ENCODE data around the gene ELF5. TPM values are rescaled to one million over a fixed set of nuclear protein-coding genes. Genes with fewer than 3 reads are reported as not detected.

Gene ELF5
- total RNA-seq, 1 donor from 2014 or later: not detected

DNA sequence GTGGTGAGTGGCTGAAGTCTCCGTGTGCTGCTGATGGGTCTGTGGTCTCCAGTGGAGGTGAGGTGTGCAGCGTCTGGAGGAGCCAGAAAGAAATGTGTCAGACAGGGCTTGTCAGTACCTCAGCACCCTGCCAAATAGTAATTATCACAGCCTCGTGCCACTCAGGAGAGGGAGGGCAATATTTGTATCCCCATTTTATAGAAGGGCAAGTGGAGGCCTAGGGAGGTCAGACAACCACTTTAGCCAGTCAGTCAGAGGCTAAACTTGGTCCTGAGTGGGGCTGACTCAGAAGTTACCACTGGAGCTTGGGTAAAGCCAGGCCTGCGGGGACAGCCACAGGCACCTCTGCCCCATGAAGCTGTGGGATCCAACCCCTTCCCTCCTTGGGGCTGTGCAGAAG is 11.5 kb upstream of the ELF5 start:
- intact Hi-C loops (cut with DNase I): no loop called here
- no peak for ATAC-seq (ENCODE audit: poor library complexity)
- DNase-seq: no peak

DNA sequence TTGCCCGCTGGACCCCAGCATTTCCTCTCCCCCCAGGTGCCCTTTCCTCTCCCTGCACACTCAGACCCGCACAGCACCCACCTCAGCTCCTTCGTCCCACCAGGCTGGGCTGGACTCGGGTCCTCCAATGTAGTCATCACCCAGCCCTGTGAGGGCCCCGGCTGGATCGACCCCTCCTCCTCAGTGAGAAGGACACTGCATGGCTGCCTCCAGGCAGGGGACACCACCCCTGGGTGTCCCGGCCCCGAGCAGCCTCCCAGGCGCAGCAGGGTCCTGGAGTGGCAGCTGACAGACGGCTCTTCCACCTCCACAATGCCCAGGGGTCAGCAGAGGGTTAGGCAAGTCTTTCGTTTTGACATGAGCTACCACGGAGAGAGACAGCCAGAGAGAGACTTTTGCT is 11.1 kb upstream of the ELF5 start:
- intact Hi-C loops (cut with DNase I): no loop called here
- DNase-seq: no peak
- no peak for ATAC-seq (ENCODE audit: poor library complexity)

DNA sequence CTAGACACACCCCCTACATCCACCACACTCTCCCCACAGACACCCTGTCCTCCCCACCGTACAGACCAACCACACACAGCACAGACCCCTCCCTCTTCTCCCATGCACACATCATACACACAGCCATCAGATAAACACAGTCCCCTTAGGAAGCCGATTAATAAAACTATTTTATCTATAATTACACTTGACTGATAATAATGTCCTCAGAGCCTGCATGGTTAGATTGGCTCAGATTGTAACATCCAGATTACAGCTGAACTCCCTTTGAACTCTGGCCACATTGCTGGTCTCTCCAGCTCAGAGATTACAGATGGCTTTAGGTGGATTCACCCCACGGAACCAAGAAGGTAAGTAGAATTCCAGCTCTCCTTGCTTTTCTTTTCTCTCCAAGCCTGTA is 9.5 kb upstream of the ELF5 start:
- DNase-seq (no peak), ATAC-seq (ENCODE audit: poor library complexity) (no peak)
- intact Hi-C loops (cut with DNase I): no loop called here

DNA sequence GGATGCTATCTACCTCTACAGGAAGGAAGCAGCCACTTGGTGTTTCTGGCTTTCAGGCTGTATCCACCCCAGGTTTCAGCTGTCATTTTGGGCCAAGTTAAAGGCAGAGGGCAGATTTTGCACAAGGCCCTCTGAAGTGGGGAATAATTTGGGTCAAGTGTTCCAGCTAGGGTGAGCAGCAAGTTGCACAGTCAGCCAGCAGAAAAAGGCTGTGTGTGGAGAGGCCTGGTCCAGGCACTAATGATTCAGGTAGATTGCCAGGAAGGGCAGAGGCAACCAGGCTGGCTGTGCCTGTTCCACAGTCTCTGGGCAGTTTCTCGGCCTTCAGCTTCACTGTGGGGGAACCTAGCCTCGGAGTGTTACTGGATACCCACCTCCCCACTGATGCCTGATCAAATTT is 8.6 kb upstream of the ELF5 start:
- no peak for DNase-seq
- no peak for ATAC-seq (ENCODE audit: poor library complexity)
- intact Hi-C loops (cut with DNase I): no loop called here

DNA sequence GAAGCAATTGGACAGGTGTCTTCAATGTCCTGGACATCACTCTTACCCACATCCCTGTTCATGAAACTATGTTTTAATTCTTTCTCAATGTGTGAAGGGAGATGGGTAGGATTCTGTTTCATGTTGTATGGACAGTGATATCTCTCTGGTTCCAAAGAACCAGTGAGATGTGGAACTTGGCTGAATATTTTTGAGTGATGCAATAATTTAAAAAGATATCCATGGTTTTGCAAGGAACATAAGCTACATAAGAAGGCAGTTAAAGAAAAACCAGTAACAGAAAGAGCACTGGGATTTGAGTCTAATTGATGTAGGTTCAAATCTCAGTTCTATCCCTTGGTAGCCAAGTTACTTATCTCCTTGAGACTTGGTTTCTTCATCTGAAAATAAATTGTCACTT is 7.7 kb upstream of the ELF5 start:
- intact Hi-C loops (cut with DNase I): no loop called here
- DNase-seq (no peak), ATAC-seq (ENCODE audit: poor library complexity) (no peak)

DNA sequence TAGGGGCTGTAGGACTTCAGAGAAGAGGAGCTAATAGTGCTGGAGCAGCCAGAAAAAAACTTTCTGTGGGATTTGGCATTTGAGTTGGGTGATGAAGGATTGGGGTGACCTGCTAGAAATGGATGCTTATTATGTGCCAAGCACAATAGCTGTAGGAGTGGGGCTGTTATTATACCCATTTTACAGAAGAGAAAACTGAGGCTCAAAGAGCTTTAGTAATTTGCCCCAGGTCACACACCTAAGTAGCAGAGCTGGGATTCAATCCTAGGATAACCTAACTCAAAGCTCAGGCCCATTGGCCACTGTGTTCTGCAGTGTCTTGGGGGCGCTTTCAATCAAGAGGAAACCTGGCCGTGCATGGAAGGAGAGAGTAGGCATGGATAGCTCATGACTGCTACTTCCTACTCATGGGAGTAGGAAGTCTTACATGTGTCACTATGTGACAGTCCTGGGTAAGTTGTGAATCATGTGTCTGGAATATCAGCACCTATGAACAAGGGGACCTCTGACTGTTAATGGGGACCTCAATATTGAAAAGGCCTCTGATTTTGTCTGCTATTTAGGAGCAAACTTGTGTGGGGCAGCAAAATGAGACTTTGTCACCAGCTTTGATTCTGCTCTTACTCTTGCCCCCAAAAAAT is 6.1 kb upstream of the ELF5 start:
- intact Hi-C loops (cut with DNase I): loop anchor here (10.0 kb wide), 1 partner anchor 875 kb away; no protein-coding TSS in a partner anchor
- ATAC-seq (ENCODE audit: poor library complexity) (no peak), DNase-seq (no peak)

DNA sequence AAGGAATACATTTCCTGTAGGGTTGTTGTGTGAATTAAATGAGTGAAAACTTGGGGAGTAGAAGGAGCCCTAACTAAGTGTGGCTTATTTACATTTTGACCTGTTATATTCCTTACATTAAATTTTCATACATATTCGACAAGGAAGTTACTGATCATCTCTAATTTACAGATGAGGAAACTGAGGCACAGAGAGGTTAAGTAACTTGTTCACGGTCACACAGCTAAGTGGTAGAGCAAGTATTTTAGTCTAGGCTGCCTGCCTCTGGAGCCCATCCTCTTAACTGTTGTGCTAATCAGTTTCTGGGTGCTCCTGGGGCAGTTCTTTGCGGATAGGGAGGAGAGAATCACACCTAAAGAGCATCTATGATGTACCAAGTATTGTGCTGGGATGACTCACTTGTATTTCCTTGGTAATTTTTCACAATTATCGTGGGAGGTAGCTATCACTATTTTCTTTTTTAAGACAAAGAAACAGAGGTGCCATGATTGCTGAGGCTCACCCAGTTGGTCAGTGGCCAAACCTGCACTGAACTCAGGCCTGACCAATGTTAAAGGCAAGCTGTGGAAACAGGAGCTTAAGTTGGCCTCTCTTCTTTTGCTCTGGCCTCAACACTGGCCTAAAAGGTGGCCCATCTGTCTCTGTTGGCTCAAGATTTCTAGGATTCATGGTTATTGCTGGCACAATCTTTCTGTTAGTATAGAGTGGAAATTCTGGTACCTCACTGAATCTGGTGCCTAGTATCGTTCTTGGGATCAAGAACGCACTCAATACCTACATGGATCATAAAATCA is 2.9 kb upstream of the ELF5 start:
- ATAC-seq (ENCODE audit: poor library complexity) (no peak), DNase-seq (no peak)
- intact Hi-C loops (cut with DNase I): loop anchor here (10.0 kb wide), 1 partner anchor 878 kb away; no protein-coding TSS in a partner anchor

DNA sequence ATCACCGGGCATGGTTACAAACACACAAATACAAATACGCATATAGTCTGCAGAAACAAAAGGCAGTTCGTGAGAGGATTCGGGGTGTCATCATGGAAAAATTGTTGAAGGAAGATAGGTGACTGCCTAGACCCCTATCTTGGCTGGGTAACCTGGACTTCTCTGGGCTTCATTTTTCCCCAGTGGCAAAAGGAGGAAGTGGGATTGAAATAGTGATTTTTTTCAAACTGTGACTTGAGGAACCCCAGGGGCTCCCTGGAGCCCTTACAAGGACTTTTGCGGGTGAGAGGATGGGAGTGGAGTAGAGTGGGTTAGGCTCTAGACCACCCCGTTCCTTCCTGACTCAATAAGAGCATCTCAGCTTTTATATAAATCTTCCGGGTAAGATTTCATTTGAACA is 1.0 kb upstream of the ELF5 start:
- intact Hi-C loops (cut with DNase I): loop anchor here (5.0 to 10.0 kb wide), 2 partner anchors 378 to 880 kb away; no protein-coding TSS in a partner anchor
- ATAC-seq (ENCODE audit: poor library complexity) (no peak), DNase-seq (no peak)

DNA sequence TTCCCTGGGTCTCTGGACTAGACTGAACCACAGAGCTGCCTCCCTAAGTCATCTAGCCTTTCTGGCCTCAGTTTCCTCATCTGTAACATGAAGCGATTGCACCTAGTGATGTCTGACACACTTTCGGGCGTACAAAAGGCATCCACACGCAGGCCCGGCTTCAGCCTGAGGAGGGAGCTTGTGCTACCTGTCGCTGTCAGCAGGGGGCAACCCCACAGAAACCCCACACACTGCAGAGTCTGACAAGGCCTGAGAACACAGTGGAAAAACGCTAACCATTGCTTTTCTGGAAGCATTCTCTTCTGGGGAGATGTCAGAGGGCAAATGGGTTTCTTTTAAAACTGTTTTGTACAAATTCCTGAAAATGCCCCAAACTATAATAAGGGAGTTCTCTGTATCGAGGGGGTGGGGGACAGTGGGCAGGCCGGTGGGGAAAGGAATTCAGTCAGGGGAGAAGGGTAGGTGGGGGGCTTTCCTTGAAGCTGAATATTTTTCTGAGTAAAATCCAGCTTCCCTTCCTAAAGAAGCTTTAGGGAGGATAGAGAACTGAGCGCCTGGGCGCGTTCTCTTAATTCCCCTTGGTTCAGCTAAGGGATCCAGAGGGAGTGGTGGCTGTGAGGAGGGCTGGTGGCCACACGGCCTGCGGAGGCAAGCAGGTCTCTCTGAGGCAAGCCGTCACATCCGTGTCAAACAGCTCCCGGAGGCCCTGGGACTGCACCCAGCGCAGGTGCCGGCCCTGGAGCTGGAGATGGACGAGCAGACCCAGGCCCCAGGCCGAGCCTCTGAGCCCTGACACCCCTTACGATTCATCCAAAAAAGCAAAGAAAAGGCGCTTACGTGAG is 533 bp downstream of the ELF5 start:
- intact Hi-C loops (cut with DNase I): loop anchor here (5.0 to 10.0 kb wide), 2 partner anchors 379 to 882 kb away; no protein-coding TSS in a partner anchor
- peak; percentile 46 for DNase-seq
- peak; percentile 82 for ATAC-seq (ENCODE audit: poor library complexity)

DNA sequence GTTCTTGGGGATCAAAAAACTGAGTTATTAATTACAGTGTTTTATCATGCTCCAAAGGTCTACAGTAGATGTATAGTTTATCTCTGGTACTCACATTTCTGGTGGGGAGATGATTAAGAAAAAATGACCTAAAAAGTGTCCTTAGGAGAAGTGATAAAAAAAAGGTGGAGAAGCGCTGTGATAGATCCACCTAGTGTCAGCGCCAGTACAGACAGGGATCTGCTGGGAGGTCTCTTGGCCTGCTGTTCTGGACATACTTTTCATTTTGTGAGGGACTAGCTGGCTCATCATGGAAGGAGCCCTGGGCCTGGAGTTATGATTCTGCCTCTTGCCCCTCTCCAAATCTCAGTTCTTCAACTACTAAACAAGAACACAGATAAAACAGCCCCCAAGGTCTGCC is 2.9 kb downstream of the ELF5 start:
- ATAC-seq (ENCODE audit: poor library complexity) (no peak), DNase-seq (no peak)
- intact Hi-C loops (cut with DNase I): loop anchor here (5.0 to 10.0 kb wide), 2 partner anchors 382 to 884 kb away; no protein-coding TSS in a partner anchor

DNA sequence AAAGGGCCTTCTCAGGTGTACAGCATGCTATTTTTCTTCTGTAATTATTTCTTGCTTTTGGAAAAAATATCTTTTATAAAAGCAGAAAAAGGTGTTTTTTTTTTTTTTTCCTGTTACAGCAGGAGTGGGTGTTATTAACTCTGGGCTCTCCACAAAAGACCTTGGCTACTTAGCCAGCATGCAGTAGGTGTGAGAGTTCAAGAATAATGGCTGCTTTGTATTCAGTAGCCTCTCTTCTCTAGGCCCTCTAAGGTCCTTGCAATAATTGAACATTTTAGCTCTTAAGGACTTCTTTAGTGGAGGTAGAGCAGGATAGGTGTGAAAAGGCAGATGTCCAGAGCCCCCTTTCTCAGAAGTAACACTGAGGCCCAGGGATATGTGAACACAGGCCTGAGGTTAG is 3.4 kb downstream of the ELF5 start:
- DNase-seq (no peak), ATAC-seq (ENCODE audit: poor library complexity) (no peak)
- intact Hi-C loops (cut with DNase I): loop anchor here (5.0 to 10.0 kb wide), 2 partner anchors 382 to 885 kb away; no protein-coding TSS in a partner anchor

DNA sequence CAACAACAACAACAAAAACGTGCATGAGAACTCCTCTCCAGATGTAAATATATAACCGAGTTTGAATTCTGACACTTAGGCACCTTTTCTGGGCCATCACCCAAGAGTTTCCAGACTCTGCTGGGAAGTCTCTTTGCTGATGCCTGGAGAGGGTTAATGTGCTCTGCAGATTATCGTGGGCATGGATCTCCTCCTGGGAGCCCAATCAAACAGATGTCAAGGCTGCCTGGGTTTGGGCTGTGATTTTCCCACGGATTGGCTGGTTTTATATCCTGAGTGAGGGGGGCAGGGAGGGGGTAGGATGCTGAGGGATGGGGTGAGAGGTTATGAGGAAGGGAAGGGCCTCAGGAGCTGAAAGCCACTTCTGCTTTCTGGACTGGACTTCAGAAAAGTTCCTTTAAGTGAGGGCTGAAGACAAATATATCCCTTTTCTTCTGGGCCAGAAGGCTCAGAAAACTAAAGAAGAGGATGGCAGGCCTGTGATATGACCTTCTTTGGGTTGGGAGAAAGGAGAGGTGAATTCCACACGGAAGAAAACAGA is 4.2 kb downstream of the ELF5 start:
- DNase-seq (no peak), ATAC-seq (ENCODE audit: poor library complexity) (no peak)
- intact Hi-C loops (cut with DNase I): no loop called here

DNA sequence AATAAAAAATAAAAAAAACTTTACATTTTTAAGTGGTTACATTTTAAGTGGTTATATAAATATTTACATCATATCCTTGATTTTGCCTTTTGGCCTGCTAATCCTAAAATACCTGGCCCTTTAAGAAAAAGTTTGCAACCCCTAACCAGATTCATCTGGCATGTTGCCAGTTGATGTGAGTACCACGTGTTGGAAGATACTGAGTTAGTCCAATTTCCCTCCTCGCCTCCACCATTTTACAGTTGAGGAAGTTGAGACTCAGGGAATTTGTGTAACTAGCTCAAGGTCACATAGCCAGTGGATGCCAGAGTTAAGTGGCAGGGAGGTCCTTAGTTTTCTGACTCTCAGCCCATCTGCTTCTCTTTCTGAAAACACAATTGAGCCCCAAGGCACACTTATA is 5.1 kb downstream of the ELF5 start:
- intact Hi-C loops (cut with DNase I): no loop called here
- no peak for ATAC-seq (ENCODE audit: poor library complexity)

DNA sequence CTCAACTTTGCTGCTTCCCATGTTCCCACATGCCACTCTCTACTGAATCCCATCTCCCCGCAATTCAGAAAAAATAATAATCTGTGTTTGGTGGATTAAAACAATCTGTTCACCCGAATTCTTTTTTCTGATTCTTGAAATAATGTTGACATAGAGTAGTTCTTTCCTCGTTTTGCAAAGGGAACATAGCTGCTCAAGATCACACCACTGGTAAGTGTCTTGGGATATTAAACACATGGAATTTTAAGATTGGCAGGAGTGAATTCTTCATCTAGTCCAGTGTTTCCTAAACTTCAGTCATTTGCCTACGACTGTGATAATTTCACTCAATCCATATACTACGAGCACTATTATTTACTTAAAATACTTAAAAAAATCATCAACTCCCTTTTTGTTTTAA is 6.0 kb downstream of the ELF5 start:
- intact Hi-C loops (cut with DNase I): no loop called here
- no peak for DNase-seq
- ATAC-seq (ENCODE audit: poor library complexity): no peak

More for the DNA sequence above, 5.1 kb downstream of the ELF5 start:
- DNase-seq: no peak

DNA sequence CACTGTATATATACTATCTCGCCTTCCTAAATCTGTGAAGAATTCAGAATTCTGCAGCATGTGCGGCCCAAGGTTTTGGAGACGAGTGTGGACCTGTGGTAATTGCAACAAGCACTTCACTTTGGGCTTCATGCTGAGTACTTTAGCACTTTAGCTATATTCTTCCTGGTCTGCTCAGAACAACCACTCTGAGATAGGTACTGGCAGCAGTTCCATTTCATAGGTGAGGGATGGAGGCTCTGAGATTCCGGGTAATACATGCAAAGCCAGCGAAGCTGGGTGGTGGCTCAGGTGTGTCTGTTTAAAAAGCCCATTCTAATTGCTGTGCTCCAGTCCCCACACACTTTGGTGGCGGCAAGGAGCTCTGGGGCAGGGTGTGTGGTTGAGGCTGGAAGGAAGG is 6.4 kb downstream of the ELF5 start:
- no peak for DNase-seq
- intact Hi-C loops (cut with DNase I): no loop called here
- no peak for ATAC-seq (ENCODE audit: poor library complexity)

DNA sequence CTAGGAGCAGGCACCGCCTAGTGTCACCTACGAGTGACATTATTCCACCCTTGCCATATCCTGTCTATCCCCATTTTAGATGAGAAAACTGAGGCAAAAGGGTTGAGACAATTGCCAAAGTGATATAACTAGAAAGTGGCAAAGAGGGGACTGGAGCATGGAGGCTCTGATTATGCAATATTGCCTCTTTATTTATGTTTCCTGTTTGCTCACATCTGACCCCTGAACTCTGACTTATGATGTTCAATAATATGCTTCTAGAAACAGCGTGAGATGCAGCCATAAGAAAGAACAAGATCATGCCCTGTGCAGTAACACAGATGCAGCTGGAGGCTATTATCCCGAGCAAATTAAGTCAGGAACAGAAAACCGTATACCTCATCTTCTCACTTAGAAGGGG is 7.7 kb downstream of the ELF5 start:
- DNase-seq (no peak), ATAC-seq (ENCODE audit: poor library complexity) (no peak)
- intact Hi-C loops (cut with DNase I): no loop called here

DNA sequence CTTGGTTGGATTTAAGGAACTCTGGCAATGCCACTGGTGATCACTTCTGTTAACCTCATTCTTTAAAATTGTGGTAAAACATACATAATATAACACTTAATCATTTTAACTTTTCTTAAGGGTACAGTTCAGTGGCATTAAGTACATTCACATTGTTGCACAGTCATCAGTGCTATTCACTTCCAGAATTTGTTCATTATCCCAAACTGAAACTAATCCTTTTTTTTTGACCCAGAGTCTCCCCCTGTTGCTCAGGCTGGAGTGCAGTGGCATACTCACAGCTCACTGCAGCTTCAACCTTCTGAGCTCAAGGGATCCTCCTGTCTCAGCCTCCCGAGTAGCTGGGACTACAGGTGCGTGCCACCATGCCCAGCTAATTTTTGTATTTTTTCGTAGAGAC is 10.6 kb downstream of the ELF5 start:
- intact Hi-C loops (cut with DNase I): no loop called here
- DNase-seq: no peak
- no peak for ATAC-seq (ENCODE audit: poor library complexity)

DNA sequence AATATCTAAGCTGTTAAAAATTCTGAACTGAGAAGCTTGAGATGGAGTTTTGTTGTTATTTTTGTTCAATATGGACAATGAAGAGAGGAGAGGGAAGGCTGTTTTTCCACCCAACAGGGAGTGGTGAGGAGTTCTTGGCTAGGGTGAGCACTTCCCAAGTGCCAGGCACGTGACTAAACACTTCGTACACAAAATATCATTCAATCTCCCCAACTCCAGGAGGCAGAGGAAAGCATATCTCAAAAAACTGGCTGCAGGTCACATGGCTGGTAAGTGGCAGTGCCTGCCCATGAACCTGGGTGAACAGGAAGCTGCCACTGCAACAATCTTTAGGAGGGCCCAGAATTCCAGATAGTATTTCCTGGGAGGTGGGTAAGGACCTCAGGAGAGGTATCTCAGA is 11.6 kb downstream of the ELF5 start:
- DNase-seq (no peak), ATAC-seq (ENCODE audit: poor library complexity) (no peak)
- intact Hi-C loops (cut with DNase I): no loop called here

DNA sequence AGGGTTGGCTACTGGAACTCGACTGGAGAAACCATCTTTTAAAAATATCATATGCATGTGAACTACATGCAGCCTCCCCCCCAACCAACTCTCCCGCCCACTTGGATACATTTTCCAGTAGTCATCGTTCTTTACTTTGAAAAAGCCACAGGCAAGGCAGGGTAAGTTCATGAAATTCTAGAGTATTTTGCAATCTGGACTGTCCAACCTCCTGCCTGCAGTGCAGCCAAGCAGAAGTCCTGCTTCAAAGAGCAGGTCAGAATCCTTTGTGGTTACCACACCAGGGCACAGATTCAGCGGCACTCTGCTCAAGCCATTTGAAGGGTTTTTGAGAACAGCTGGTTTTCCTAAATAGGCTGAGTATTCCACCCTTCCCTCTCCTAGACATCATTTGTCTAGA is 12.1 kb downstream of the ELF5 start:
- intact Hi-C loops (cut with DNase I): no loop called here
- ATAC-seq (ENCODE audit: poor library complexity) (peak; percentile 41), DNase-seq (no peak)
